Heart left ventricle (tissue), 13 donors: ENCODE measurements around the gene SRRM2.
"Not testable (repeated sequence)": the region's sequence is repeated elsewhere in the genome, so short reads cannot be mapped to it uniquely, and the experiment has no call there.

Experiments
- POLR2A ChIP-seq, 2 donors: fragments of 450-650 bp; IDR thresholded peaks; one replicate each; pipeline ENCODE4 v1.6.1; 2017; ENCODE audit warnings: antibody characterized with exemption in 2 of 2, mild to moderate bottlenecking in 2 of 2, moderate library complexity in 2 of 2
- TF ChIP-seq, protein P1 (sequence below), 12 donors: fragments of 200-600 bp; sonication (generic) in 4 of 12; IDR thresholded peaks; one replicate each; pipeline versions ENCODE4 v1.5.0 to v1.8.0; 2018 to 2022; ENCODE audit warnings: antibody characterized with exemption in 12 of 12, mild to moderate bottlenecking in 5 of 12
- donor health status: ischemic (EF 13 %, LVEDD 7.1; RV severe dilation, severe dysfunction).
- donor health status: DM: no; HTN: yes; CAD: no.
- donor health status: DM: no; HTN: no; CAD: no.
- donor health status: ischemic (EF 25% LVEDD 6.9; RV normal size, moderate dysfunction).
- donor health status: ischemic (EF 25% LVEDD 5.7; RV mildly dilated, moderate dysfunction).
- donor health status: ischemic (EF 35%, LVEDD 5.7; RV mildly dilated, moderate dysfunction).
- donor health status: nonischemic (EF 11% LVEDD 7.7; RV severe dilation, severe dysfunction).
- donor health status: DM: yes; HTN: yes; CAD: no.
- donor health status: PGD.
- donor health status: ischemic (EF 29% LVEDD 5.4; RV normal size, mild dysfunction).
- donor health status: nonischemic (EF 23%, LVEDD 6.1; RV moderate dilation, normal function).

DNA sequence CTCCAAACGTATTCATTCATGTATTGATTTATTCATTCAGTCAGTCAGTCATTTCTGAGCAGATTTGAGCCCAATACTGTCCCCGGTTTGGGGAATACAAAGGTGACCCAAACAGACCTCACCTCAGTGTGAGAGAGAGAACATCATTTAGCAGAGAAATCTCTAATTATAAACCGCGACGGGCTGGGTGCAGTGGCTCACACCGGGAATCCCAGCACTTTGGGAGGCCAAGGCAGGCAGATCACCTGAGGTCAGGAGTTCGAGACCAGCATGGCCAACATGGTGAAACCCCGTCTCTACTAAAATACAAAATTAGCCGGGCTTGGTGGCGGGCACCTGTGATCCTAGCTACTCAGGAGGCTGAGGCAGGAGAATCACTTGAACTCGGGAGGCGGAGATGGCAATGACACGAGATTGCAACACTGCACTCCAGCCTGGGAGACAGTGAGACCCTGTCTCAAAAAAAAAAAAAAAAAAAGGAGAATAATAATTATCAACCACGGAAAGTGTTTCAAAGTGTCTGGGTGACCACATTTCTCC is 30.7 kb upstream of the SRRM2 start:
- TF ChIP-seq, protein P1, sequence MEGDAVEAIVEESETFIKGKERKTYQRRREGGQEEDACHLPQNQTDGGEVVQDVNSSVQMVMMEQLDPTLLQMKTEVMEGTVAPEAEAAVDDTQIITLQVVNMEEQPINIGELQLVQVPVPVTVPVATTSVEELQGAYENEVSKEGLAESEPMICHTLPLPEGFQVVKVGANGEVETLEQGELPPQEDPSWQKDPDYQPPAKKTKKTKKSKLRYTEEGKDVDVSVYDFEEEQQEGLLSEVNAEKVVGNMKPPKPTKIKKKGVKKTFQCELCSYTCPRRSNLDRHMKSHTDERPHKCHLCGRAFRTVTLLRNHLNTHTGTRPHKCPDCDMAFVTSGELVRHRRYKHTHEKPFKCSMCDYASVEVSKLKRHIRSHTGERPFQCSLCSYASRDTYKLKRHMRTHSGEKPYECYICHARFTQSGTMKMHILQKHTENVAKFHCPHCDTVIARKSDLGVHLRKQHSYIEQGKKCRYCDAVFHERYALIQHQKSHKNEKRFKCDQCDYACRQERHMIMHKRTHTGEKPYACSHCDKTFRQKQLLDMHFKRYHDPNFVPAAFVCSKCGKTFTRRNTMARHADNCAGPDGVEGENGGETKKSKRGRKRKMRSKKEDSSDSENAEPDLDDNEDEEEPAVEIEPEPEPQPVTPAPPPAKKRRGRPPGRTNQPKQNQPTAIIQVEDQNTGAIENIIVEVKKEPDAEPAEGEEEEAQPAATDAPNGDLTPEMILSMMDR (IDR thresholded peaks at IDR 0.05): peak in 1 of 12 donors; percentile 6
- not testable (repeated sequence) for TF ChIP-seq POLR2A (IDR thresholded peaks at IDR 0.05)
